ENCODE measurements around the gene SLC9A8.

The SLC9A8 gene

DNA sequence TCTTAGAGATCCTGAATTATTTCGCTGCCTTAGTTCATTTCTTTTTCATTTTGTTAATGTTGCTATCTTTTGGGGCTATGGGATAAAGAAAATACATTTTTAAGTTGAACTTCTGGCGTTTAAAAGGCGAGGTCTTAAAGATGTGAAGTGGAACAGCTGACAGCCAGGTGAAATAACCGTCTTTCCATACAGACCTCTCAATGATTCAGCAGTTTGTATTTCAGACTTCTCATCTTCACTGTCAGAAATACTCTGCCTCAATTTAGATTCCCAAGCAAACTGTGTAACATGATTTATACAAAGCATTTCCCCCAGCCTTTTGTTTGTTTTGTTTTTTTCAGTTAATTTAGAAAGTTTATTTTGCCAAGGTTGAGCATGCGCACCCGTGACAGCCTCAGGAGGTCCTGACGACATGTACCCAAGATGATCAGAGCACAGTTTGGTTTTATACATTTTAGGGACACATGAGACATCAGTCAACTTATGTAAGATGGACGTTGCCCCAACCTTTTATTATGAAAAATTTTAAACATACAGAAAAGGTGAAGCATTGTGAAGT is 40.0 kb downstream of the SLC9A8 start:
- Histone ChIP-seq H3K4me1 (ENCODE audit: insufficient read depth, poor library complexity, severe bottlenecking) (peaks cover 30% of the 10 kb centered on the region), H3K9me3 (ENCODE audit: severe bottlenecking) (no peaks in the 10 kb centered on the region), H3K27ac (ENCODE audit: poor library complexity, severe bottlenecking) (no peak overlapping the region), H3K4me3 (ENCODE audit: severe bottlenecking) (no peak overlapping the region), H3K27me3 (ENCODE audit: insufficient read depth, poor library complexity, severe bottlenecking) (no peaks in the 10 kb centered on the region), H3K36me3 (ENCODE audit: low read depth) (peaks cover 36% of the 10 kb centered on the region)
- DNase-seq (ENCODE audit: low spot score) (no peak), ATAC-seq (ENCODE audit: low read depth) (no peak)
- TF ChIP-seq CTCF (IDR thresholded peaks at IDR 0.05; ENCODE audit: poor library complexity, severe bottlenecking): no peak

DNA sequence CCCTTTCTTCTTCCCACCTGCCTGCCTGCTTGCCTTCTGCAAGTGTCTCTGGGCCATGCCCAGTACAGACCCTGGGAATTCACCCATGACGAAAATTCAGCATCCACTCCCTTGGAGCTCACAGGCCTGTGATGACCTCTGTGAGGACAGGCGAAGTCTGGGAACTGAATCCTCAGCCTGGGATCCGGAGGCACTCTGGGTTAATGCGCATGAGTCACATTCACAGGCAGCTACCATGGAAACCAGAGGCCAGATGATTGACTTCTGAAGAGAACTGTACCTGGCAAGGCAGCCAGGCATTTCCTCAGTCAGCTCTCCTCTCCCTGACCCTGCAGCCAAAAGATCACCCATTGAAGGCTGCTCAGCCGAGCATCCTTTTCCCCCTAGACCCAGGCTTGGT is 41.0 kb downstream of the SLC9A8 start:
- Histone ChIP-seq H3K9me3 (ENCODE audit: severe bottlenecking) (no peaks in the 10 kb centered on the region), H3K27ac (ENCODE audit: poor library complexity, severe bottlenecking) (no peak overlapping the region), H3K4me3 (ENCODE audit: severe bottlenecking) (no peak overlapping the region), H3K36me3 (ENCODE audit: low read depth) (peaks cover 36% of the 10 kb centered on the region), H3K4me1 (ENCODE audit: insufficient read depth, poor library complexity, severe bottlenecking) (peaks cover 30% of the 10 kb centered on the region), H3K27me3 (ENCODE audit: insufficient read depth, poor library complexity, severe bottlenecking) (no peaks in the 10 kb centered on the region)
- TF ChIP-seq CTCF (IDR thresholded peaks at IDR 0.05; ENCODE audit: poor library complexity, severe bottlenecking): no peak
- DNase-seq (ENCODE audit: low spot score) (peak; percentile 93), ATAC-seq (ENCODE audit: low read depth) (peak; percentile 96)

DNA sequence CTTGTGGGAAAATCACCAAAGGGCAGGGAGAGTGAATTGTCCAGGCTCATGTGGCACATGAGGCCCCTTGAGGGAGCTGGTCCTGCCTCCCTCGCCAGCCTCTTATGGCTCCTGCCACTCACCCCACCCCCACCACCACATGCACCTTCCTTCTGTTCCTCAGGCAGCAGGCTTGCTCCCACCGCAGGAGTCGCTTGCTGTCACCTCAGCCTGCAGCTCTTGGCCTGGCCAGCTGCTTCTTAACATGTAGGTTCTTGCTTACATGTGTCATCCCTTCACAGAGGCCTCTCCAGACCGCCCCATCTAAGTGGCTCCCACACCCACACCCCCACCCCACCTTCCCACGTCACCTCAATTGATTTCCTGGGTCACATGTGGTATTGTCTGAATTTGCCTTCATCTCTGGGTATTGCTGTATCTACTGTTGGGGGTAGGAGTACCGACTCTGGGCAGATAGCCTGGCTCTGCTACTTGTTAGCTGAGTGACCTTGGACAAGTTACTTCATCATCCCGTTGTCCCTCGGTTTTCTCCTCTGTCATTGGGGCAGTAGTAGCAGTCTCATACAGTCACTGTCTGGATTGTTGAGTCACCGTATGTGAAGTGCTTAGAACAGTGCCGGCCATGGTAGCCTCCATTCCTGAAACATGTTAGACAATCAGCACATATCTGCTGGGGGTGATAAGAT is 41.7 kb downstream of the SLC9A8 start:
- Histone ChIP-seq H3K4me3 (ENCODE audit: severe bottlenecking) (no peak overlapping the region), H3K4me1 (ENCODE audit: insufficient read depth, poor library complexity, severe bottlenecking) (peaks cover 30% of the 10 kb centered on the region), H3K36me3 (ENCODE audit: low read depth) (peaks cover 34% of the 10 kb centered on the region), H3K27ac (ENCODE audit: poor library complexity, severe bottlenecking) (no peak overlapping the region), H3K9me3 (ENCODE audit: severe bottlenecking) (no peaks in the 10 kb centered on the region), H3K27me3 (ENCODE audit: insufficient read depth, poor library complexity, severe bottlenecking) (no peaks in the 10 kb centered on the region)
- TF ChIP-seq CTCF (IDR thresholded peaks at IDR 0.05; ENCODE audit: poor library complexity, severe bottlenecking): no peak
- ATAC-seq (ENCODE audit: low read depth) (no peak), DNase-seq (ENCODE audit: low spot score) (no peak)

DNA sequence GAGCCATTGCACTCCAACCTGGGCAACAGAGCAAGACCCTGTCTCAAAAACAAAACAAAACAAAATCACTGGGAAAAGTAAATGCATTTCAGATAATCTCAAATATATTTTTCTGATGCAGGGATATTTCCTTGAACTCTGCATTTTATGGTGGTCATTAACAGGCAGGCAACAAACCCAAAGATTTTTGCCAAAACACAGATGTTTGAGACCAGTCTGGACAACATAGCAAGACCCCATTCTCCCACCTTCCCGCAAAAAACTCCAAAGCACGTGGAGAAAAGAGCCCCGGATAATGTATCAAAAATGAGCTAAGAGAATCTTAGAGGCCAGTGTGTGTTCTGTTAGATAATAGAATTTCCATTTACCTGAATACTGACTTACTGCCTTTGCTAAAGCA is 44.3 kb downstream of the SLC9A8 start:
- no peak for DNase-seq (ENCODE audit: low spot score)
- H3K4me3 ChIP-seq (ENCODE audit: severe bottlenecking): no peak overlapping the region
- peaks cover 27% of the 10 kb centered on the region for H3K36me3 ChIP-seq (ENCODE audit: low read depth)
- H3K9me3 ChIP-seq (ENCODE audit: severe bottlenecking): no peaks in the 10 kb centered on the region
- H3K4me1 ChIP-seq (ENCODE audit: insufficient read depth, poor library complexity, severe bottlenecking): peaks cover 23% of the 10 kb centered on the region
- H3K27ac ChIP-seq (ENCODE audit: poor library complexity, severe bottlenecking): no peak overlapping the region
- no peak for TF ChIP-seq CTCF (IDR thresholded peaks at IDR 0.05; ENCODE audit: poor library complexity, severe bottlenecking)
- no peak for ATAC-seq (ENCODE audit: low read depth)
- no peaks in the 10 kb centered on the region for H3K27me3 ChIP-seq (ENCODE audit: insufficient read depth, poor library complexity, severe bottlenecking)

GRCh38 chr20:49858076-49858585 is 45.5 kb downstream of the SLC9A8 start:
- DNase-seq (ENCODE audit: low spot score): no peak
- no peak overlapping the region for H3K4me3 ChIP-seq (ENCODE audit: severe bottlenecking)
- TF ChIP-seq CTCF (IDR thresholded peaks at IDR 0.05; ENCODE audit: poor library complexity, severe bottlenecking): no peak
- H3K36me3 ChIP-seq (ENCODE audit: low read depth): peaks cover 21% of the 10 kb centered on the region
- H3K4me1 ChIP-seq (ENCODE audit: insufficient read depth, poor library complexity, severe bottlenecking): peaks cover 23% of the 10 kb centered on the region
- H3K27me3 ChIP-seq (ENCODE audit: insufficient read depth, poor library complexity, severe bottlenecking): no peaks in the 10 kb centered on the region
- H3K27ac ChIP-seq (ENCODE audit: poor library complexity, severe bottlenecking): no peak overlapping the region
- ATAC-seq (ENCODE audit: low read depth): no peak
- no peaks in the 10 kb centered on the region for H3K9me3 ChIP-seq (ENCODE audit: severe bottlenecking)

Data from RWPE2 (cell line).